HG03103 (cell line): ENCODE data around the gene DOHH.

Source experiments
- ATAC-seq: cut with Tn5 transposase; IDR thresholded peaks from one replicate; pipeline ENCODE4 v1.9.1; 2021; ENCODE audit warnings: low read depth; ENCODE audit not compliant: unreplicated experiment

The DOHH gene

DNA sequence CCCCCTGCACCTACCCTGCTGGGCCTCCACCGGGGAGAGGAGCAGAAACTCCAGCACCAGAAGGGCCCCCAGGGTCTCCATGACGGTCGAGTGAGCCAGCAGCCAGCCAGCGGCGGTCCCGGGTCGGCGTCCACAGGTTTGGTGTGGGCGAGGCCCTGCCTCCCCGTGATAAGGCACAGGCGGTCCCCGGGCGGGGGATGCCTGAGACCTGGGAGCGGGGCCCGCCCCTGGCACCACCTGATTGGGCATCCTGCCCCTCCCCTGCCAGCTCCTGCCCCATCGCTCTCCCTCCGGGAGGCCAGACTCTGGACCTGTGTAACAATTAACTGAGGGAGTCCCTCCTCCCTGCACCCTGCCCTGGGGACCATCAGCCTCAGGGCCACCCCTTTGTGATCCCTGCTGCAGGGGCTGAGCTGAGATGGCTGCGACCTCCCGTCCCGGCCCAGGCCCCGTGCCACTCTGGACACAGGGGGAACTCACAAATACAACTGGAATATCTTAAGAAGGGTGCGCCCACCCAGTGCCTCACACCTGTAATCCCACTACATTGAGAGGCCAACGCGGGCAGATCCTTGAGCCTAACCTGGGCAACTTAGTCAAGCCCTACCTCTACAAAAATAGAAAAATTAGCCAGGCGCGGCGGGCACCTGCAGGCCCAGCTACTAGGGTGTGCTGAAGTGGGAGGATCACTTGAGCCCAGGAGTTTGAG lies 19.9 kb downstream of the DOHH start, which contains the start of gene SMIM24:
SMIM24 (minus strand) TSS at position 143 of the 709 bp plus-strand sequence; CDS start at position 81, 62 bp downstream.
- ATAC-seq = no peak

DNA sequence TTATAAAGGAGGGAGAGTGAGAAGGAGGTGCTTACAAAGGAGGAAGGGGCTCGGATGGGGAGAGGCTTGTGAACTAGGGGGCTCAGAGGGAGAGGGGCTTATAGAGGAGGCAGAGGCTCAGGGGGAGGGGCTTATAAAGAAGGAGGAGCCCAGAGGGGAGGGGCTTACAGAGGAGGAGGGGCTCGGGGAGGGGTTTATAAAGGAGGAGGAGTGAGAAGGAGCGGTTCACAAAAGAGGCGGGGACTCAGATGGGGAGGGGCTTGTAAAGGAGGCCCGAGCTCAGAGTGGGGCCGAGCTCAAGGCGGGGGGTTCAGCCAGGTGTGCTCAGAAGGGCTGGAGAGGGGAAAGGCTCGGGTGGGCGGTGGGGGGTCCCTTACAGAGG lies 20.6 kb downstream of the DOHH start:
- no peak for ATAC-seq

DNA sequence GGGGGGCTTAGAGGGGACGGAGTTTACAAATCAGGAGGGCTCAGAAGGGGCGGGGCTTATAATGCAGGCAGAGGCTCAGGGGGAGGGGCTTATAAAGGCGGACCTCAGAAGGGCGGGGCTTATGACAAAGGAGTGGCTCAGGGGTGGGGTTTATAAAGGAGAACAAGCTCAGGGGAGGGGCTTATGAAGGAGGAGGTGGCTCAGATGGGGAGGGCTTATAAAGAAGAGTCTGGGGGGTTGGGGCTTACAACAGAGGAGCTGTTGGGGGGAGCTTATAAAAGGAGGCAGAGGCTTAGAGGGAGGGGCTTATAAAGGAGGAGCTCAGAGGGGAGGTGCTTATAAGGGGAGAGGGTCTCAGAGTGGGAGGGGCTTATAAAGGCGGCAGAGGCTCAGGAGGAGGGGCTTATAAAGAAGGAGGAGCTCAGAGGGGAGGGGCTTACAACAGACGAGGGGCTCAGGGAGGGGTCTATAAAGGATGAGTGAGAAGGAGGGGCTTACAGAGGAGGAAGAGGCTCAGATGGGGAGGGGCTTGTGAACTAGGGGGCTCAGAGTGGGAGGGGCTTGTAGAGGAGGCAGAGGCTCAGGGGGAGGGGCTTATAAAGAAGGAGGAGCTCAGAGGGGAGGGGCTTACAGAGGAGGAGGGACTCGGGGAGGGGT lies 21.2 kb downstream of the DOHH start:
- ATAC-seq = no peak

DNA sequence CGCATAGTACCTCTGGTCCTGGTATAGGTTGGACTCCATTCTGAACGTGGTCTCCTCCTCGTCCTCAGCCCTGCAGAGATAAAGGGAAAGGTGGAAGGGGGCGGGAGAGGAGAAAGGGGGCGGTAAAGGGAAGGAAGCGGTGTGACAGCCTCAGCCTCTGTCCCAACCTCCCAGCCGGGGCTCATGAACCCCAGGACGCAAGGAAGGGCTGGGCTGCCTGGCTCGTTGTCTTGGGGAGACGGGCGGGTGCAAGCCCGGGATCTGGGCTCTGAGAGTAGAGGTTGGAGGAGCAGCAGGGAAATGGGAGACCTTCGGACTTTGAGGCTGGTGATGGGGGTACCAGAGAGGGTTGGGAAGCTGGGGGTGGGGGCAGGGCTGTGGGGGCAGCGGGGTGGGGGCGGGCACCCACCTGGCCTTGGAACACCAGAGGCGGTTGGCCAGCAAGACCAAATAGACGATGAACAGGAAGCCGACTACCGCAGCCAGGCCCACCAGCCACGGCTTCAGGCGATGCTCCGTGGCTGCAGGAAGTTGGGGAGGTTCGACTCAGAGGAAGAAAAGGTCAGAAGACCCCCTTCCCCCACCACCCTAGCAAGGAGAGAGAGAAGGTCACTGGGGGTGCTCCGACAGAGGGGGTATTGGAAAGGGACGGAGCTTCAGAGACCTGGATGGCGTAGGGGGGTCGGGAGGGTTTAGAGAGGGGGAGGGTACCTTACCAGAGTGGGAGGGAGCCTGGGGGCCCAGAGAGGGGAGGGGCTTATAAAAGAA lies 21.9 kb downstream of the DOHH start:
- ATAC-seq = no peak

DNA sequence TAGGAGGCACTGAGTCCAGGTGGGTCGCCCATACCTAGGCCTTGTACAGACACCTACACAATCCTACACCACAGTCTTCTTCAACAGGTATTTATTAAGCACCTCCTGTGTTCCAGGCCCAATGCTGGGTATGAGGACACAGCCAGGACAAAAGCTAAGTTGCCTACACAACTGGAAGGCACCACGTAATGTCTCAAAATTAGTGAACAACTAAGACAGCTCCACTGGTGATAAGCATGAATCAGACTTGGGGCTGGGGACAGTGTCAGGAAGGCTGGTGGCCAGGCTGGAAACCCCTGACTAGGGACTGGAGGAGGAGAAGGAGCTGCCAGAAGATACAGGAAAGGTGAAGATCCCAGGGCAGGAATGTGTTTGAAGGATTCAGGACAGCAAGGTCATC lies 22.5 kb downstream of the DOHH start:
- no peak for ATAC-seq

DNA sequence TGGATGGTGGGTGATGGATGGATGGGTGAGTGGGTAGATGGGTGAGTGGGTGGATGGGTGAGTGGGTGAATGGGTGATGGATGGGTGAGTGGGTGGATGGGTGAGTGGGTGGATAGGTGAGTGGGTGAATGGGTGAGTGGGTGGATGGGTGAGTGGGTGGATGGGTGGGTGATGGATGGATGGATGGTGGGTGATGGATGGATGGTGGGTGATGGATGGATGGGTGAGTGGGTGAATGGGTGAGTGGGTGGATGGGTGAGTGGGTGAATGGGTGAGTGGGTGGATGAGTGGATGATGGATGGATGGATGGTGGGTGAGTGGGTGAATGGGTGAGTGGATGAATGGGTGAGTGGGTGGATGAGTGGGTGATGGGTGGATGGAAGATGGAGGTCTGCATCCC lies 23.0 kb downstream of the DOHH start:
- ATAC-seq = no peak

DNA sequence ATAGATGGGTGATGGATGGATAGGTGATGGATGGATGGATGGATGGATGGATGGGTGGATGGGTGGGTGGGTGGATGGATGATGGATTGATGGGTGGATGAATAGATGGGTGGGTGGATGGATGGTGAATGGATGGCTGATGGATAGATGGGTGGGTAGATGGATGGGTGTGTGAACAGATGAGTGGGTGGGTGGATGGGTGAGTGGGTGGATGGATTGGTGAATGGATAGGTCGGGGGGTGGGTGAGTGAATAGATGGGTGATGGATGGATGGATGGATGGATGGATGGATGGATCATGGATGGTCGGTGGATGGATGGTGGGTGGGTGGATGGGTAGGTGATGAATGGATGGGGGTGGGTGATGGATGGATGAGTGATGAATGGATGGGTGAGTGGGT lies 23.6 kb downstream of the DOHH start:
- ATAC-seq = no peak

DNA sequence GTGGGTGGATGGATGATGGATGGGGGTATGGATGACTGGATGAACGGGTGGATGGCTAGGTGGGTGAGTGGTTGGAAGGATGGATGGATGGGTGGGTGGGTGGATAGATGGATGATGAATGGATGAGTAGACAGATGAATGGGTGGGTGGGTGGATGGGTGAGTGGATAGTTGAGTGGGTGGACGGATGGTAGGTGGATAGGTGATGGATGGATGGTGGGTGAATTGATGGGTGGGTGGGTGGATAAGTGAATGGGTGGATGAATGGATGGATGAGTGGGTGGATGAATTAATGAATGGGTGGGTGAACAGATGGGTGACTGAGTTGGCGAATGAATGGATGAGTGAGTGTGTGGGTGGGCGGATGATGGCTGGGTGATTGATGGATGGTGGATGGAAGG lies 25.0 kb downstream of the DOHH start:
- ATAC-seq = no peak

DNA sequence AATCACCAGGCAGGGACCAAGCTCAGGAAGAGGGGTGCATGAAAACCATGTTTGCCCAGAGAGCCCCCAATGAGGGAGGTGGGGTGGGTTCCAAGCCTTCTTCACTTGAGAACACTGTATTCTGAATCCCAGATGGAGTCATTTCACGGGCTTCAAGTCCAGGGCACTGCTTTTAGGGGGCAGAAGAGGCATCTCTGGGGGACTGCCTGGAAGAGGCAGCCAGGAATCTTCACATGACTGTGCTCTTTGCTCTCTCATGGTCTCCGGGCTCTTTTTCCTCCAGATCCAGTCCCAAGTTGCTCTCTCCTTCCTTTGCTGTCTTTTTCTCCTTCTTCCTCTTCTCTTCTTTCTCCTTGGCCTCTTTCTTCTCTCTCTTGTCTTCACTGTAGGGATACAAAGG lies 25.9 kb downstream of the DOHH start:
- ATAC-seq = no peak

DNA sequence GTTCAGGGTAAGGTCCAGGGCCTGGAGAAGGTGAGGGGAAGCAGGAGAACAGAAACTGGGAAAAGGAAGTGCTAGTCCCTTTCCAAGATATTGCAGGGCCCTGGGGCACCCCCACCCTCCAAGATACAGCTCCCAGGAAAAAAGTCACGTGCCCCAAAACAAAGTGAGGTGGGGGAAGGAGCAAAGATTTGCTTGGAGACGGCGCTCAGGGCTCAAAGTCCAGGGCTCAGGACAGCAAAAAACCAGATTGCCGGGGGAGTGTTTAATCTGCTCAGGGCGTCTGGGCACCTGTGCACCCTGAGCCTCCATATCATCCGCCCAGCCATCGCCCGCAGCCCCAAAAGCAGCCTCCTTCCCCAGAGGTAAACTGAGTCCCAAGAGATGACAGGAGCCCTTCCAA lies 26.5 kb downstream of the DOHH start:
- no peak for ATAC-seq

DNA sequence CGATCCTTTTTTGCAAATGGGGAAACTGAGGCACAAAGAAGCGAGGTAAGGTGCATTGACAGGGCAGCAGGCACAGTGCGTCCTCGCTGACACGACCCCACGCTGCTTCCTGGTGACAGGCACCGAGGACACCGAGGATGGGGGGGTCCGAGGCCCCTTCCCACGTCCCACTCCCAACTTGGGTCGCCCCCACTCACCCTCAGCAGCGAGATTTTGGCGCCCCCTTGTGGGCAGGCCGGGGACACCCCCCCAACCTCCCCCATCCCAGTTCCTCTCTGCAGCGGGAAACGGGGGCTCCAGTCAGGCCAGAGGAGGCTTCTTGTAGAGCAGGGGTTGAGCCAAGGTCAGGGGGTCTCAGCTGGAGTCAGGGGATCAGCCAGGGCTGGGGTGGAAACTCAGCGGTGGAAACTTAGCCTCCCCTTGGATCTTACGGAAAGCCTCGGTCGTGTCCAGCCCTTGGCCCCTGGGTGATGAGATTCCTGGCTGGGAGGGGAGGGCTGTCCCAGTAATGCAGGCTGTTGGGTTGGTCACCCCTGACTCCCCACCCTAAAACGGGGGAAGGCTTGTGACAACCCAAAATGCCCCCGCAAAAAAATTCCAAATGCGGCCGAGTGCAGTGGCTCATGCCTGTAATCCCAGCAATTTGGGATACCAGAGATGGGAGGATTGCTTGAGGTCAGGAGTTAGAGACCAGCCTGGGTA lies 28.4 kb downstream of the DOHH start:
- no peak for ATAC-seq

DNA sequence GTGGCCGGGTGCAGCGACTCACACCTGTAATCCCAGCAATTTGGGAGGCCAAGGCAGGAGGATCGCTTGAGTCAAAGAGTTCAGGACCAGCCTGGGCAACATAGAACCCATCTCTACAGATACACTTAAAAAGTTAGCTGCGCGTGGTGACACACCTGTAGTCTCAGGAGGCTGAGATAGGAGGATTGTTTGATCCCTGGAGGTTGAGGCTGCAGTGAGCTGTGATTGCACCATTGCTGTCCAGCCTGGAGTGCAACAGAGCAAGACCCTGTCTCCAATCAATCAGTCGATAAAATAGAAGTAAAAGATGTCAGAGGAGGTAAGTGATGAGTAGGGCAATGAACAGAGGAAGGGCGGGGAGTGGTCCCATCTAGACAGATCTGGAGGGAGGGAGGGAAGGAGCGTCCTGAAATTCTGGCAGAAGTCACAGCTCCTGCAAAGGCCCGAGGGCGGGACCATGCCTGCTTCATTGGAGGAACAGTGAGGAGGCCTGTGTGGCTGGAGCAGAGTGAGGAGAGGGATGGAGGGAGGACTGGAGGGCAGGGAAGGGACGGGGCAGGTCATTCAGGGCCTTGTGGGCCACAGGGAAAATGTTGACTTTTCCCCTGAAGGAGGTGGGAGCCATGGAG lies 29.9 kb downstream of the DOHH start:
- ATAC-seq = no peak

DNA sequence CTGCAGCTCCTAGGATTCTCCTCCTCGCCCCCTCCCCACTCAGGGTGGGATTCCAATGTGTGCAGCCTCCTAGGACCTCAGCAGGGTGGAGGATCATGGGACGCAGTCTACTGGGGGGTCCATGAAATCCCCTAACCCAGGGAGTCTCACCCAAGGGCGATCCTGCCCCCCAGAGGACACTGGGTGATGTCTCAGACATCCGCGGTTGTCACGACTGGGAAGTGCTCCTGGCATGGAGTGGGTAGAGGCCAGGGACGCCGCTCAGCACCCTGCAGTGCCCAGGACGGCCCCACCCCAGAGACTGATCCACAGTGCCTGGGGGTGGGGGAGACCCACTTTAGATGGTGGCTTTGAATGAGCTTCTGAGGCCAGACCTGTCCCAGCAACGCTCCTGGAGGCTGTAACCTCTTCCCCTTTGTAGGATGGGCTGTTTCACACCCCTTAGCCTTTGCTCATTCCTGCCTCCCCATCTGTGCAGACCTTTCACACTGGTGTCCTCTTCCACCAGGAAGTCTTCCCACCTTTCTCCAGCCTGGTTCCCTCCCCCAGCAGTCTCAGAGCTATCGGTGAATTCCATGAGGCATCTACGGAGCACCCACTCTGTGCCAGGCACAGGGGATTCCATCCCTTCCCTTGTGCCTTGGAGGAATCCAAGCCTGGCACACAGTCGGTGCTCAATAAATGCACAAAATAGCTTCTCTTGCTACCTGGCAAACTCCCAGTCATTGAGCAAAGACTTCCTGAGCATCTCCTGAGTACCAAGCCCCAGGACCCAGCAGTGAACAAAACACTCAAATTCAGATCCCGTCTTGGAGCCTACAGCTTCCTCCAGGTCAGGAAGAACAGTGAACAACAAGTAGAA lies 30.6 kb downstream of the DOHH start:
- no peak for ATAC-seq

DNA sequence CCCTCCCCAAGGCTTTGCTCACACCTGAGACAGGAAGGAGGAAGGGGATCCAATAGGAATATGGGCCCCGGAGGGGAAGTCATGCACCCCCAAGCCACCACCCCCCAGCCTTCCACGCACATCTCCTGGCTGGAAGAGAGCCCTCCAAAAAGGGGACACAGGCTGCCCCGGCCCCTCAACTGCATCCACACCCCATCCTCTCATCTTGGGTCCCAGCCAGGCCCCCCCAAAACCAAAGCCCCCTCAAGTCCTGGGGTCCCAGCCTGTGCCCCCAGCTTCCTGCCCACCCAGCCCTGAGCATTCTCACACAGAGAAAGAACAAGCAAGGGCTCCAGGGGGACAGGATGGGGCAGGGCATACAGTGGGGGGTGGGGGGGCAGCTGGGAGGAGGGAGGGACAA lies 32.3 kb downstream of the DOHH start:
- ATAC-seq = no peak

DNA sequence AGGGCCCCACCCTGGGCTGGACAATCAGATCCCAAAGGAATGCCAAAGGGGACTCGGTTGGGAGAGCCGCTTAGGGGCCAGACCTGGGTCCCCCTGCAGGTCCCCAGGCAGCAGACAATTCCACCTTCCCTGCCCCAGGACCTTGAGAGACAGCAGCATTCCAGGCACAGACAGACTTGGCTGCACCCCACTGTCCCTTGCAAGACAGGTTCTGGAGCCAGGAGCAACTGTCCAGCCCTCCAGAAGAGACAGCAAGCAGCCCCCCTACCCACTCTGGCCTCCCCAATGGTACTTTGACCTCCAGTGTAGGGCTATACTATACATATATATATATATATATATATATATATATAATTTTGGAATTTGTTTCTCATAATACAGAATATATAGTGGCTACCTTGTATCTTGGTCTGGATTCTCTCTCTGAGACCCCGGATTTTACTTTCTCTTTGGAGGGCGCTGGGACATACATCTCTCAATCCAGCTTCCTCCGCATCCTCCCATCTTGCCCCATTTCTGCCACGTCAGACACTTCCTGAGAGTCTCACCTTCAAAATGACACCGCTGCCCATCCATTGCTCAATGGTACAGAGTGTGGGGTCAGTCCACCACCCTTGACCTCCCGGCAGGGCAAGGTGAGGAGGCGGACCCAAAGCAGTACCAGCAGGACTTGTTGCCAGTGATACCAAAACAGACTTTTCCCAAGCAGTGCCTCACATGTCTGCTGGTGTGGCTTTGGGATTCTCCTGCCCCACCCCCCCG lies 32.9 kb downstream of the DOHH start:
- no peak for ATAC-seq

DNA sequence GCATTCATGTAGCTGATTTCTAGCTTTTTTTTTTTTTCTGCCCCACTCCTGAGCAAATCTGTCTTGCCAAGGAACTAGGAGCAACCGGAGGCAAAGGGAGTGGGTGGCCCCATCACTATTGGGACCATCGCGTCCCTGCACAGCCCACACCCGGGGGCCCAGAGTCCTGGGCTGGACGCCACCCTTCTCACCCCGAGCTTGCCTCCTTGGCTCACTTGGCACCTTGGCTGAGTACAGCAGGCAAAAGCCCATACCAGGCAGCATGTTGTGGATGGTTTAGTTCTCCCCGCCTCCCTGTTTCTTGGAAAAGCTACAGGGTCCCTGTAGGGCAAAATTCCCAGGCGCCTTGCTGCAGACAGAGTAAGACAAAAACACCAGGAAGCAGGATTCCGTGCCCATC lies 33.8 kb downstream of the DOHH start:
- no peak for ATAC-seq

DNA sequence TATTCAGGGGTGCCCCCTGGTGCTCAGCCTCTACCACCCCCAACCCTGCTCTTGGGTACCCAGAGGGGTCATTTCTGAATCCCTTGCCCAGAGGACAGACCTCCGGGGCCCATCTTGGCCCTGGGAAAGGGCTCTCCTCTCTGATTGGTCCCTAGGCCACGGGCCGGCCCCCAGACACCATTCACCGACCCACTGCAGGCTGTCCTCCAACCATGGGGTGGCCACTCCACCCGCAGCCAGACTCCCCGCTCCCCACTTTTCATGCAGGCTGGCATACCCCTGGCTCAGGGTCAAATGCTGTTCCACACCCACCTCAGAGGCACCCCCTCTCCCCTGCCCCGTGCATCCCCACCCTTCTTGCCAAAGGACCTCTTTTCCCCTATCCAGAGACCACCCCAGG lies 34.9 kb downstream of the DOHH start:
- no peak for ATAC-seq

DNA sequence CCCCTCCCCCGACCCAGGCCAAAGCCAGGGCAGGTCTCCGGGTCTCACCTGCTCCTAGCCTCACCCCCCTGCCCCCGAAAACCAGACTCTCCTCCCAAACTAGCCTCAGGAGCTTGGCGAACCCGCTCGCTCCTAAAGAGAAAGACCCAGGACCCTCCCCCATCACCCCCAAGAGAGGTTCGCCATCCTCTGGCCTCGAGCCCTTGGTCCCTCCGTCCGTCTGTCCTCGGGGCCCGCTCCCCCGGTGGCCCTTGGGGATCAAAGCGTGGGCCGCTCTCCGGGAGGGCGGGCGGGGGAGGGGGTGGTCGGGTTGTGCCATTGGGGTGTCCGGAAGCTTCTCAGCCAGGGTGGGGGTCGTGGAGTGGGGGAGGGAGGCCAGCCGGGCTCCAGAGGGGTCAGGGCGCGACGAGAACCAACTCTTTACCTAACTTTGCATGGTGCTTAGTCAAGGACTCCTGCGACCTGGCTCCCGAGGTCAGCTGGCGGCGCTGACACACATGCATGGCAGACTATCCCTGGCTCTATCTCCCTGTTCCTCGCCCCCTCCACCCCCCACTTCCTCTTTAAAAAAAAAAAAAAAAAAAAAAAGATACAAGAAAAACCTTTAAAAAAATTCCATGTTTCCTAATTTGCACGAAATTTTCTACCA lies 35.8 kb downstream of the DOHH start:
- no peak for ATAC-seq
